CD4-positive, alpha-beta T cell treated with Interleukin-4 for 1 hour (primary cell): ENCODE measurements around the gene ZNF184.

Experiments
- DNase-seq, 2 donors: peaks; one replicate each; pipeline ENCODE4 v3.0.0-alpha.2; 2020 to 2022

Gene ZNF184

DNA sequence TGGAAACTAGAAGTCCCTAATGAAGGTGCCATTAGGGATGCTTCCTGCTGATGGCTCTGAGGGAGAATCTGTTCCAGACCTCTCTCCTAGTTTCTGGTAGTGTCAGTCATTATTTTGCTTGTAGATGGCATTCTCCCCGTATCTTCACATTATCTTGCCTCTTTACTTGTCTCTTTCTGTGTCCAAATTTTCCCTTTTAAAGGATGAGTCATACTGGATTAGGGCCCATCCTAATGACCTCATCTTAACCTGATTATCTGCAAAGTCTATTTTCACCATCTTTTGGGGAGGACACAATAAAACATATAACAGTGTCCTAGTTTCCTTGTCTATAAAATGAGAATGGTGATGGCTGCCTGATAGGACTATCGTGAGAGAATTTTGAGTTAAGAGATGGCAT lies 57.0 kb downstream of the ZNF184 start:
- no peak for DNase-seq

DNA sequence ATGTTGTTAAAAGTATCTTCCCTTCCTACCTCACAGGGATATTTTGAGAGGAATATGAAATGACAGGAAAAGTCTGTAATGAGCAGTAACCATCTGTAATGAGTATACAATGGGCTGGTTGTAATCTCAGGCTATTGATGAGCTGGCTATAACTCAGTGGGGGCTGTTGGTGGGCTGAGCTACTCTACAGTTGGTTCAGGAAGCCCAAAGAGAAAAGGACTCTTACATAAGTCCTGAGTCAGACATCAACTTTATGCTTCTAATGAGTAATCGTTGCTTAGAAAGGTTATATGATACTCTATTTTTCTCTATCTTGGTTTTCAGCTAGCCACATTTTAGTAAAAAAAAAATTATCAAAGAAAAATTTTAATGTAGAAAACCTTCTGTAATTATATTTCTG lies 57.9 kb downstream of the ZNF184 start:
- DNase-seq, result no peak

DNA sequence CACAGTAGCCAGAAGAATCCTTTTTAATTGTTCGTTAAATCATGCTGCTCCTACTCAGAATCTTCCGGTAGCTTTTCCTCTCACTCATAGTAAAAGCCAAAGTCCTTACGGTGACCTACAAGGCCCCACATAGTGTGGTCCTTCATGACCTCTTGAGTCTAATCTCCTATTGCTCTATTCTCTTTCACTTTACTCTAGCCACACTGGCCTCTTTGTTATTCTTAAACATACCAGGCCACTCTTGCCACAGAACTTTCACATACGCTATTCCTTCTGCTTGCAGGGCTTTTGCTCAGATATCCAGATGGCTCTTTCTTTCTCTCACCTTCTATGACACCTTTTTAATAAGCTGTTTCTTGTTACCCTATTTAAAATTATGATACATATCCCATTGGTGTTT lies 58.6 kb downstream of the ZNF184 start:
- DNase-seq, result no peak

DNA sequence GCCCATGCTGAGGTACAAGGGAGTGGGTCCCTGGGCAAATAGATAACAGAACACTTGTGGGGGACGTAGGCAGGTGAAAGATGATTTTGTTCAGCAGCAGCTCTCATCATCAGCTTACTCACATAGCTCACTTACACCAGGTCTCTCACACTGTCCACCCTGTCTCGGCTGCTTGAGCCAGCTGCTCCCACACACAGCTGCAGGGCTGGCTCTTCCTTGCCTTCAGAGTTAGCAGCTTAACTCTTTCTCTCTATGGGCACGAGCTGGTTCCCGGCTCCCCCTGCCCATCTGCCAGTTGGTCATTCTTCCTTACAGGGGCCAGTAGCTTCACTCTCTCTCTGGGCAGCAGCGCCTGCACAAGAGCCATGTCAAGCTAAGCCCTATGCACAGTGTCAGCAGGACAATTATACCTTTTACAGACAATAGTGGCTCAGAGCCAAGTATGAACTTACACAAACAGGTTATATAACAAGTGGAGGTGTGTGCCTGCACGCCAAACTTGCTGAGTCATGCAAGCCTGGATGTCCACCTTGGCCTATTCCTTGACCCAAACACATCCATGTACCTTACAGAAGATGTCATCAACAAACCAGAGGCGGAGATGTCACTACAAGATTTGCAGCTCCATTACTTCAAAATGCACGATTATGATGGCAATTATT lies 65.6 kb downstream of the ZNF184 start:
- no peak for DNase-seq

DNA sequence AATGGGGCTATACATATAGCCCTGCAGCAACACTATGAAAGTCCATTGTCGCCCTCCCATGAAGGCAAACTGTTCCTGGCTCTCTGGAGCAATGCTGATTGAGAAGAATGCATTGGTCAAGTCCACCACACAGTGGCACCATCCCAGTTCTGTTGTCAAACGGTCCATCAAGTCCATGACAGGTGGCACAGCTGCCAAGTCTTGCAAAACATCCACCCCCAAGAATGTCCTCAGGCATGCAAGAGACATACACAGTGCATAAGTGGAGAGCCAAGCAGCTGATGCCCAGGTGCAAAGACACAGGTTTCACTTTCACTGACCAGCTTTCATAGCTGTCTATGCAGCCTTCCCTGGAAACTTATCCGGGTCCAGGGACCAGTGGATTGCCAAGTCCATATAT lies 66.8 kb downstream of the ZNF184 start:
- no peak for DNase-seq

DNA sequence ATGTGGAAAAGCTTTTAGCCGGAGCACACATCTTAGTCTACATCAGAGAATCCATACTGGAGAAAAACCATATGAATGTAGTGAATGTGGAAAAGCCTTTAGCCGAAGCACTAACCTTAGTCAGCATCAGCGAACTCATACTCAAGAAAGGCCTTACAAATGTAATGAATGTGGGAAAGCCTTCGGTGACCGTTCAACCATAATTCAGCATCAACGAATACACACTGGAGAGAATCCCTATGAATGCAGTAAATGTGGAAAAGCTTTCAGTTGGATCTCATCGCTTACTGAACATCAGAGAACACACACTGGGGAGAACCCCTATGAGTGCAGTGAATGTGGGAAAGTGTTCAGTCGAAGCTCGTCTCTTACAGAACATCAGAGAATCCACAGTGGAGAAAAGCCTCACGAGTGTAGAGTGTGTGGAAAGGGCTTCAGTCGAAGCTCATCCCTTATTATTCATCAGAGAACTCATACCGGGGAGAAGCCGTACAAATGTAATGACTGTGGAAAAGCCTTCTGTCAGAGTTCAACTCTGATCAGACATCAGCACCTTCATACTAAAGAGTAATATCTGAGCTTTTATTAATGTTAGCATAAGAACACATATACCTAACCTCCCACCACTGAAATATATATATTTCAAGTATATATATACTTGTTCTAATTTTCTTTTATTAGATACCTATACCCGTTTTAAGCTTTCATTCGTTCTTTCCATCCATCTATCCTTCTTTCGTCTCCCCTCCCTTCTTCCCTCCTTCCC lies 71.8 kb downstream of the ZNF184 start:
- DNase-seq, result no peak
